GM23338 (cell line): ENCODE results near the gene RESP18.

Experiments used
- CREB1 ChIP-seq: fragments of 250-450 bp; sonication (Bioruptor Pico); IDR thresholded peaks from 2 replicates; pipeline ENCODE4 v1.5.0; 2020; ENCODE audit warnings: low read depth, mild to moderate bottlenecking, moderate library complexity
- EZH2 ChIP-seq: fragments of 200-600 bp; sonication (generic); IDR thresholded peaks from one replicate; pipeline ENCODE4 v1.8.0; 2017; ENCODE audit warnings: antibody characterized with exemption, mild to moderate bottlenecking, low read depth; ENCODE audit not compliant: unreplicated experiment
- EZH2phosphoT487 ChIP-seq: fragments of 200-600 bp; sonication (generic); IDR thresholded peaks from one replicate; pipeline ENCODE4 v1.8.1; 2018; ENCODE audit warnings: antibody characterized with exemption; ENCODE audit not compliant: unreplicated experiment
- NANOG ChIP-seq: IDR thresholded peaks from 2 replicates; pipeline ENCODE4 v1.6.1; 2016; ENCODE audit warnings: antibody characterized with exemption, borderline replicate concordance
- POLR2AphosphoS5 ChIP-seq: IDR thresholded peaks from 2 replicates; pipeline ENCODE4 v1.6.1; 2016; ENCODE audit warnings: antibody characterized with exemption, low read depth
- ZNF114 ChIP-seq: fragments of 250-450 bp; sonication (Bioruptor Pico); IDR thresholded peaks from 2 replicates; pipeline ENCODE4 v1.5.0; 2020; ENCODE audit warnings: mild to moderate bottlenecking, moderate library complexity
- ZNF331 ChIP-seq: fragments of 250-450 bp; sonication (Bioruptor Pico); IDR thresholded peaks from 2 replicates; pipeline ENCODE4 v1.5.0; 2020; ENCODE audit warnings: low read depth, mild to moderate bottlenecking, moderate library complexity
- TF ChIP-seq, protein P1 (sequence below), 2 experiments: fragments of 200-600 bp in 1 of 2; sonication (generic) in 1 of 2; conservative IDR thresholded peaks; 2 replicates each; pipeline versions ENCODE4 v1.5.1 to v1.6.1; 2016 to 2017; ENCODE audit warnings: antibody characterized with exemption in 2 of 2, low read depth in 2 of 2, mild to moderate bottlenecking in 2 of 2, moderate library complexity in 1 of 2
- TF ChIP-seq, protein P2 (sequence below): IDR thresholded peaks from one replicate; pipeline ENCODE4 v1.6.1; 2018; ENCODE audit warnings: antibody characterized with exemption; ENCODE audit not compliant: unreplicated experiment
- TF ChIP-seq, protein P3 (sequence below): IDR thresholded peaks from 2 replicates; pipeline ENCODE4 v1.6.1; 2016; ENCODE audit warnings: antibody characterized with exemption

DNA sequence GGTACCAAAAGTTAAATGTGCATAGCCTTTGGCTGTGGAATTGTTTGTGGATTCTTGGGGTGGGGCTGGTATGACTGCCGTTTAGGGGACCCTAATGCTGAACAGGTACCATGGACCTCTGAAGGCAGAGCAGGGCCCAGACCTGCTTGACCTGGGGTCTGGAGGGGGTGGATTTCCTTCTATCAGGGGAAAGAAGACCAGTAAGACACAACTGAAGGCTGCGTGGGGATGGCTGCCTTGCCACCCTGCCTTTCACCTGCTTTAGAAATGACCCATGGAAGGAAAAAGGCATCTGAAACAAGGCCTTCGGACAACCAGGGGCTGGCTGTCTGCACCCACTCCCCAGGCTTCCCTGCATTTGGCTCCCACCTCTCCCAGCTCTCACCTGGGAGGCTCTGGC lies 17.7 kb upstream of the RESP18 start:
- TF ChIP-seq, protein P1, sequence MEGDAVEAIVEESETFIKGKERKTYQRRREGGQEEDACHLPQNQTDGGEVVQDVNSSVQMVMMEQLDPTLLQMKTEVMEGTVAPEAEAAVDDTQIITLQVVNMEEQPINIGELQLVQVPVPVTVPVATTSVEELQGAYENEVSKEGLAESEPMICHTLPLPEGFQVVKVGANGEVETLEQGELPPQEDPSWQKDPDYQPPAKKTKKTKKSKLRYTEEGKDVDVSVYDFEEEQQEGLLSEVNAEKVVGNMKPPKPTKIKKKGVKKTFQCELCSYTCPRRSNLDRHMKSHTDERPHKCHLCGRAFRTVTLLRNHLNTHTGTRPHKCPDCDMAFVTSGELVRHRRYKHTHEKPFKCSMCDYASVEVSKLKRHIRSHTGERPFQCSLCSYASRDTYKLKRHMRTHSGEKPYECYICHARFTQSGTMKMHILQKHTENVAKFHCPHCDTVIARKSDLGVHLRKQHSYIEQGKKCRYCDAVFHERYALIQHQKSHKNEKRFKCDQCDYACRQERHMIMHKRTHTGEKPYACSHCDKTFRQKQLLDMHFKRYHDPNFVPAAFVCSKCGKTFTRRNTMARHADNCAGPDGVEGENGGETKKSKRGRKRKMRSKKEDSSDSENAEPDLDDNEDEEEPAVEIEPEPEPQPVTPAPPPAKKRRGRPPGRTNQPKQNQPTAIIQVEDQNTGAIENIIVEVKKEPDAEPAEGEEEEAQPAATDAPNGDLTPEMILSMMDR (conservative IDR thresholded peaks at IDR 0.05; ENCODE audit: low read depth in 2 of 2) = no peak
- TF ChIP-seq EZH2 (no peak), POLR2AphosphoS5 (no peak), EZH2phosphoT487 (no peak), ZNF114 (CRISPR knock-in tag) (no peak), CREB1 (CRISPR knock-in tag) (no peak), NANOG (no peak), ZNF331 (no peak)
- TF ChIP-seq, protein P2, sequence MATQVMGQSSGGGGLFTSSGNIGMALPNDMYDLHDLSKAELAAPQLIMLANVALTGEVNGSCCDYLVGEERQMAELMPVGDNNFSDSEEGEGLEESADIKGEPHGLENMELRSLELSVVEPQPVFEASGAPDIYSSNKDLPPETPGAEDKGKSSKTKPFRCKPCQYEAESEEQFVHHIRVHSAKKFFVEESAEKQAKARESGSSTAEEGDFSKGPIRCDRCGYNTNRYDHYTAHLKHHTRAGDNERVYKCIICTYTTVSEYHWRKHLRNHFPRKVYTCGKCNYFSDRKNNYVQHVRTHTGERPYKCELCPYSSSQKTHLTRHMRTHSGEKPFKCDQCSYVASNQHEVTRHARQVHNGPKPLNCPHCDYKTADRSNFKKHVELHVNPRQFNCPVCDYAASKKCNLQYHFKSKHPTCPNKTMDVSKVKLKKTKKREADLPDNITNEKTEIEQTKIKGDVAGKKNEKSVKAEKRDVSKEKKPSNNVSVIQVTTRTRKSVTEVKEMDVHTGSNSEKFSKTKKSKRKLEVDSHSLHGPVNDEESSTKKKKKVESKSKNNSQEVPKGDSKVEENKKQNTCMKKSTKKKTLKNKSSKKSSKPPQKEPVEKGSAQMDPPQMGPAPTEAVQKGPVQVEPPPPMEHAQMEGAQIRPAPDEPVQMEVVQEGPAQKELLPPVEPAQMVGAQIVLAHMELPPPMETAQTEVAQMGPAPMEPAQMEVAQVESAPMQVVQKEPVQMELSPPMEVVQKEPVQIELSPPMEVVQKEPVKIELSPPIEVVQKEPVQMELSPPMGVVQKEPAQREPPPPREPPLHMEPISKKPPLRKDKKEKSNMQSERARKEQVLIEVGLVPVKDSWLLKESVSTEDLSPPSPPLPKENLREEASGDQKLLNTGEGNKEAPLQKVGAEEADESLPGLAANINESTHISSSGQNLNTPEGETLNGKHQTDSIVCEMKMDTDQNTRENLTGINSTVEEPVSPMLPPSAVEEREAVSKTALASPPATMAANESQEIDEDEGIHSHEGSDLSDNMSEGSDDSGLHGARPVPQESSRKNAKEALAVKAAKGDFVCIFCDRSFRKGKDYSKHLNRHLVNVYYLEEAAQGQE = no peak
- TF ChIP-seq, protein P3, sequence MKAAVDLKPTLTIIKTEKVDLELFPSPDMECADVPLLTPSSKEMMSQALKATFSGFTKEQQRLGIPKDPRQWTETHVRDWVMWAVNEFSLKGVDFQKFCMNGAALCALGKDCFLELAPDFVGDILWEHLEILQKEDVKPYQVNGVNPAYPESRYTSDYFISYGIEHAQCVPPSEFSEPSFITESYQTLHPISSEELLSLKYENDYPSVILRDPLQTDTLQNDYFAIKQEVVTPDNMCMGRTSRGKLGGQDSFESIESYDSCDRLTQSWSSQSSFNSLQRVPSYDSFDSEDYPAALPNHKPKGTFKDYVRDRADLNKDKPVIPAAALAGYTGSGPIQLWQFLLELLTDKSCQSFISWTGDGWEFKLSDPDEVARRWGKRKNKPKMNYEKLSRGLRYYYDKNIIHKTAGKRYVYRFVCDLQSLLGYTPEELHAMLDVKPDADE = no peak
